Raji (cell line): Measurements from ENCODE around the gene PRKCE.

ENCODE experiments used
- POLR2A ChIP-seq: IDR thresholded peaks from 2 replicates; pipeline ENCODE4 v1.6.1; 2011; ENCODE audit warnings: low read depth, low read length, control low read depth; ENCODE audit not compliant: insufficient read depth

Gene PRKCE

GRCh38 chr2:45799679-45800381 lies 148.4 kb downstream of the PRKCE start:
- TF ChIP-seq POLR2A = no peak

DNA sequence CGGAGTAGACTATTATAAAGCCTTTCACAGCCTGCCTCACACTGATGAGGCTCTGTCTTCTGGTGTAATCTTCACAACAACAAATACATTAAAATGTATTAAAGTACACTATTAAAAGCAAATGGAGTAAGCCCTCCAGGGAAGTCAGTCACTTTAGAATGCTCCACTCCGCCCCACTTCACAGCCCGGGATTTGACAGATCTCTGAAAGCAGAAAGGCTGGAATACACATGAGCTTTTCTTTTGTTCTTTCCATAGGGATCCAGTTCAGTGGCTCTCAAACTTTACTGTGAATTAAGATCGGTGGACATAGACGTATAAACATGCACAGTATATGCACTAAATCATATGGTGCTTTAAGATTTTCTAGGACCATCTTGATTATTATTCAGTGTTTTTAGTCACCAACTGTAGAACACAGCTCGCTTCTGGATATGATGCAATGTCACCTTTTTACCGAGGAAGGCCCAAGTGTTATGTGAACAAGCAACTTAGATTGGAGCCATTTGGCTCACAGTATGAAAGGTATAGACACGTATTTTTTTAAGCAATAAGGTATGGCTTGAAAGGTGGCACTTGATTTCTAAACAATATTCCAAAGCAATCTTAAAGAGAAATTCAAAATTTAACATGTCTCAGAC lies 151.1 kb downstream of the PRKCE start:
- TF ChIP-seq POLR2A = no peak

GRCh38 chr2:45804987-45805755 lies 153.7 kb downstream of the PRKCE start:
- TF ChIP-seq POLR2A = no peak

- no peak for TF ChIP-seq POLR2A
These were observed 155.3 kb downstream of the PRKCE start for GRCh38 chr2:45806563-45807358.

- no peak for TF ChIP-seq POLR2A
These were observed 156.9 kb downstream of the PRKCE start for GRCh38 chr2:45808294-45808800.

DNA sequence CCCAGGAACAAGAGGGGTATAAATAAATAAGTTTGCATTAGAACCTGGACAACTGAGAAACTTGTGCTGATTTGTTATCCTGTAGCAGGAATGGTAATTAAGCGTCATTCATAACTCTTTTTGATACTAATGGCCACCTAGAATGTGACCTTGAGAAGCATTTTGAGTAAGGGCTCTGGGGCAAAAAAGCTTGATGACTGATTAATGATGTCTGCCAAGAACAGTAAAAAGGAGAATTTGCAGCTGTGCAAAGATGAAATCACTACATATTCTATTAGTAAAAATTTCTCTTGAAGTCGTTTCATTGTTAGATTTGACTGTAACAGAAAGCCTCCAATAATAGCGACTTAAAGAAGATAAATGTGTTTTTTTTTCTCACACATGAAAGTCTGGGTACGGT lies 157.7 kb downstream of the PRKCE start:
- TF ChIP-seq POLR2A = no peak

DNA sequence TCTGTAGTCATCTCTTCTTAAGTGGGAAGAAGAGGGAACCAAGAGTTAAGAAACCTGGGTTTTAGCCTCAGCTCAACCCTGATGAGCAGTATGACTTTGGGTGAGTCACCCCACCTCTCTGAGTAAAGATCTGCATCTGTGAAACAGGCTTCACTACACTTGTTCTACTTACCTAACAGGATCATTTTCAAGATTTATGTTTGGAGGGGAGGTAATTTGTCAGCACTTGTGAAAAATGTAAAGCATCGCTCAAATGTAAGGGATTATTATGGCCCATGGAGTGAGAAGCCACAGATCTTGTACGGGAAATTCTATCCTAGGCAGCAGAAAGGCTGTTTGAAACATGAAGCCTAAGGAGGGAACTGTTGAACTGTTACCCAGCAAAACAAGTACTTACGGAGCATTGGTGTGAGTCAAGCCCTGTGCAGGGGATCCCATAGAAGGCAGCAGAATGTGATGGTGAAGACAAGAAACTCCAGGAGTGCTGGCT lies 160.6 kb downstream of the PRKCE start:
- TF ChIP-seq POLR2A = no peak

DNA sequence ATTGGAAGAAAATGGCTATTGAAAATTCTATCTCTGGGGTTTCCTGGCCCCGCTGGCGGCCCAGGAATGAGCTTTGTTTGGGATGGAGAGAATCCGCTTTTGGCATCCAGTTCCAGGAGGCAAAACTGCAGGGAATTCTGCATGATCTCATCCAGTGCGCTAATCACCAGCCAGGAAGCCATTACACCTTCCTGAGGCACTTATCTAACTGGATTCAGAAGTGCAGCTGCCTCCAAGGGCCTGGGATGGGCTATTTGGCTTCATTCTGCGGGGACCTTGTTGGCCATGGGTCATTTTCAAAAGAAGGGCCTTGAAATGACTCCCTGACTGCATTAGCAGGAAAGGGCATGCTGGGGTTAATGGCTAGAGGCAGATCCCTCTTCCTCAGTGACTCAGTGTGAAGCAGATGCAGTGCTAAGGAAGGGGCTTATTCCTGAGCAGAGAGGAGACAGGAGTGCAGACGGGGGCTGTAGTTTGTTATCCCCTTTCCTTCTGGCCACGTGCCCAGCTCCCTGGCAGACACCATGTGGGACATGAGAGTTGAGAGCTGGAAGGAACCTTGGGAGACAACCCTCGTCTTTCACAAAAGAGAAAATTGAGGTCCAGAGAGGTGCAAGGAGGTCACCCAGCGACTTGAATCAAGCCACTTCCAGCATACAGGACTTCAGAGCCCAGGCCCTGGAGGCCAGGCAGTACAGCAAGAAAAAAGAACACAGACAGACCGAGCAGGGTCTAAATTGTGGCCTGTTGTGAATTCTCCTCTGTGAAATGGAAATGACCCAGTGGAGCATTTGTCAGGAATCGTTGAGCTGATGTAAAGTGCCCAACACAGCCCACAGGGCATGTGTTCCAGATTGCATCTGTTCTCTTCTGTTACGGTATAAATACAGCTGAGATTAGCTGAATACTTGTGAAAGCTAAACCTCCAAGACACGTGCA lies 161.8 kb downstream of the PRKCE start:
- TF ChIP-seq POLR2A = no peak

GRCh38 chr2:45814488-45814887 lies 163.0 kb downstream of the PRKCE start:
- TF ChIP-seq POLR2A = no peak

DNA sequence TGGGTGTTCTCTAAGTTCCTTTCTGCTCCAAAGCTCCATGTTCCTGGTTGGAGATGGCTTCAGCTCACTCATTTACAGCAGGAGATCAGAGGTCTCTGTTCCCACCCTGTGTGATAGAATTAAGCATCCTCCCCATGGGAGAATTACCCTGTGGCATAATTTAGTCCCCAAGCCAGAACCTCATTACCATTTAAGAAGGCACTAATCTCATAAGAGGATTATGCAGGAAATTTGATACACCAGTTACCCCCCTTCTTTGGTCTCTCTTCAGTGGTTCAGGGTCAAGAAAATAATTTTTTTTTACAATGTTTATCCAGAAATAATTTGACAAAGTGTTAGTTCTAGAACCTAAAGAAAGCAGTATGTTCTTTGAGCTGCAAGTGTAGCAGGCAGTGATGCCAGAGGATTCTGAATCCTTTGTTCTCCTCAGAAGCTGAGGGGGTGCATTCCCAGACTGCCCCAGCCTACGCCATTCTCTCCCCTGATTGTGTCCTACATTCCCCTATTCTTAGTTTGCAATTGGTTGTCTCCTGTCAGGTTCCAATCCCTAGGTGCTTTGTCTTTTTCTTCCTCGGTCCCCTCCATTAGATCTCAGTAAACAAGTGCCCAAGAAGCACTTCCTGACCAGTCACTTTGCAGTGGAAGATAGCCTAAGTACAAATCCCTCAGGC lies 163.6 kb downstream of the PRKCE start:
- TF ChIP-seq POLR2A = no peak

GRCh38 chr2:45816272-45816671 lies 164.8 kb downstream of the PRKCE start:
- TF ChIP-seq POLR2A = no peak

DNA sequence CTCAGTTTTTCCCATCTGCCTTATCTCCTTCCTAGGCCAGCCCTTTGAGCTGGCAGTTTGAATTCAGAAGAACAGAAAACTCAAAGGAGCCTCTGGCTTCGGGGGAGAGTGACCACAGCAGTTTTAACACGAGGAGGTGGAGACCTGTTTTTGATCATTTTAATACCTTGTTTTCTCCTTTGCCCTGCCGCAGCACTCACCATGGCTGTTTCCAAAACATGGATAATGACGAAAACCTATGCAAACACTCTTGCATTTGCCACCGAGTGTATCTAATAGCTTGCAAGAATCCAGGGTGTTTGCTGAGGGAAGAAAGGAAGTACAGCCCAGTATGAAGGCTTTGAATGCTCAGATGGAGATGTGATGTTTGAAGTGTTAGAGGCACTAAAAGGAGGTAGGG lies 167.1 kb downstream of the PRKCE start:
- TF ChIP-seq POLR2A = no peak

- TF ChIP-seq POLR2A = no peak
These were observed 168.6 kb downstream of the PRKCE start for GRCh38 chr2:45820048-45820447.
